SKM-1 (cell line): Measurements from ENCODE around the gene PRUNE2.
"Not testable (repeated sequence)": the region's sequence is repeated elsewhere in the genome, so short reads cannot be mapped to it uniquely, and the experiment has no call there.

Source experiments
- DNase-seq: peaks from one replicate; lab custom pipeline; 2025; ENCODE audit not compliant: unreplicated experiment; lab: John Stamatoyannopoulos, UW

Gene PRUNE2, protein sequence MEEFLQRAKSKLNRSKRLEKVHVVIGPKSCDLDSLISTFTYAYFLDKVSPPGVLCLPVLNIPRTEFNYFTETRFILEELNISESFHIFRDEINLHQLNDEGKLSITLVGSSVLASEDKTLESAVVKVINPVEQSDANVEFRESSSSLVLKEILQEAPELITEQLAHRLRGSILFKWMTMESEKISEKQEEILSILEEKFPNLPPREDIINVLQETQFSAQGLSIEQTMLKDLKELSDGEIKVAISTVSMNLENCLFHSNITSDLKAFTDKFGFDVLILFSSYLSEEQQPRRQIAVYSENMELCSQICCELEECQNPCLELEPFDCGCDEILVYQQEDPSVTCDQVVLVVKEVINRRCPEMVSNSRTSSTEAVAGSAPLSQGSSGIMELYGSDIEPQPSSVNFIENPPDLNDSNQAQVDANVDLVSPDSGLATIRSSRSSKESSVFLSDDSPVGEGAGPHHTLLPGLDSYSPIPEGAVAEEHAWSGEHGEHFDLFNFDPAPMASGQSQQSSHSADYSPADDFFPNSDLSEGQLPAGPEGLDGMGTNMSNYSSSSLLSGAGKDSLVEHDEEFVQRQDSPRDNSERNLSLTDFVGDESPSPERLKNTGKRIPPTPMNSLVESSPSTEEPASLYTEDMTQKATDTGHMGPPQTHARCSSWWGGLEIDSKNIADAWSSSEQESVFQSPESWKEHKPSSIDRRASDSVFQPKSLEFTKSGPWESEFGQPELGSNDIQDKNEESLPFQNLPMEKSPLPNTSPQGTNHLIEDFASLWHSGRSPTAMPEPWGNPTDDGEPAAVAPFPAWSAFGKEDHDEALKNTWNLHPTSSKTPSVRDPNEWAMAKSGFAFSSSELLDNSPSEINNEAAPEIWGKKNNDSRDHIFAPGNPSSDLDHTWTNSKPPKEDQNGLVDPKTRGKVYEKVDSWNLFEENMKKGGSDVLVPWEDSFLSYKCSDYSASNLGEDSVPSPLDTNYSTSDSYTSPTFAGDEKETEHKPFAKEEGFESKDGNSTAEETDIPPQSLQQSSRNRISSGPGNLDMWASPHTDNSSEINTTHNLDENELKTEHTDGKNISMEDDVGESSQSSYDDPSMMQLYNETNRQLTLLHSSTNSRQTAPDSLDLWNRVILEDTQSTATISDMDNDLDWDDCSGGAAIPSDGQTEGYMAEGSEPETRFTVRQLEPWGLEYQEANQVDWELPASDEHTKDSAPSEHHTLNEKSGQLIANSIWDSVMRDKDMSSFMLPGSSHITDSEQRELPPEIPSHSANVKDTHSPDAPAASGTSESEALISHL (N-terminal part only)

DNA sequence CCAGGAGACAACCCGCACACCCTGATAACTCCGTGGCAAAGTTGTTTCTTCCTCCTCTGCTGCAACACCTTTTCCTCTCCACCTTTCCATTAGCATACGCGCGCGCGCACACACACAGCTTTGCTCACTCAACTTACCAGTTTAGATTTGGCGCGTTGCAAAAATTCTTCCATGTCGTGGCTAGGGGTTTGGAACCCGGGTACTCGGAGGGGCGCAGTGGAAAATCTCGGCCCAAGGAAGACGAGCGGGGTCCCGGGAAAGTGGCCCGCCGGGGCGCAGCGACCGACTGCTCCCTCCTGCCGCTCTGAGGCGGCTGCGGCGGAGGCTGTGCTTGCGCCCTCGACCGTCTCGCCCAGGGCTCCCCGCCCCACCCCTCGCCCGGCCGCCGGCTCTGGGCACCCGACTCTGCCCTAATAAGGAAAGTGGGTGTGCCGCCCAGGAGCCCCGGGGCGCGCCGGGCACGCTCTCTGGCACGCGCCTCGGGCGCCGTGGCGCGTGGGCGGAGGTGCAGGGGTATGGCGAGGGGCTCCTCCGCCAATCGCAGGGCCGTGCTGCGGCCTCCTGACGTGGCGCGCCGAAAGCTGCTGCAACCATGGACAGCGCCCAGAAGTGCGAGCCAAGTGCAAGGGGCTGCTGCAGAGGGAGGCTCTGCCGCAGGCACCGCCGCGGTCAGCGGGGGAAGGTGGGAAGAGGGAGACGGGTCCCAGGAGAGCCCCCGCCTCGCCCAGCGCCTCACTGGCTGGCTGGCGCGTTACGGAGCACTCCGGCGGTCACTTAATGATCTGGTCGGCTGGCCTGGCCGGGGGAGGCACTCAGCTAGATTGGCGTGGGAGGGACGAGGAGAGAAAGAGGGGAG lies at the start of gene PRUNE2:
PRUNE2 (minus strand) TSS at position 324 of the 856 bp plus-strand sequence; CDS start at position 173, 151 bp downstream.
- no peak for DNase-seq

DNA sequence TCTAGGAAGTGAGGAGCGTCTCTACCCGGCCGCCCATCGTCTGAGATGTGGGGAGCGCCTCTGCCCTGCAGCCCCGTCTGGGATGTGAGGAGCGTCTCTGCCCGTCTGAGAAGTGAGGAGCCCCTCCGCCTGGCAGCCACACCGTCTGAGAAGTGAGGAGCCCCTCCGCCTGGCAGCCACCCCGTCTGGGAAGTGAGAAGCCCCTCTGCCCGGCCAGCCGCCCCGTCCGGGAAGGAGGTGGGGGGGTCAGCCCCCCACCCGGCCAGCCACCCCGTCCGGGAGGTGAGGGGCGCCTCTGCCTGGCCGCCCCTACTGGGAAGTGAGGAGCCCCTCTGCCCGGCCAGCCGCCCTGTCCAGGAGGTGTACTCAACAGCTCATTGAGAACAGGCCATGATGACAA lies 49.5 kb upstream of the PRUNE2 start:
- DNase-seq, result not testable (repeated sequence)

DNA sequence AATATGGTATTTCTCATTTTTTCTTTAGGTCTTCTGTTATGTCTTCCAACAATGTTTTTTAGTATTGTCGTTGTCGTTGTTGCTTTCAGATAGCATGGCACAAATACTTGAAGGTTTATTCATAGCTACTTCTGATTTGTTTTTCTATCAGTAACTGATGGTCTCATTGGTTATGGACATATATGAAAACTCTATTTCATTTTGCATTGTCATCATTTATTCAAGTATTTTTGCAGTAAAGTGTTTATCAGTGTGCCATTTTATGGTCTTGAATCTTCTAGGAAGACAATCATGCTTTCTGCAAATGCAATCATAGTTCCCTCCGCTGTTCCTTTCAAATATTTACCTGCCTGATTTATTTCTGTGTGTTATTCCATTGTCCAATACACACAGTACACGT lies 44.0 kb upstream of the PRUNE2 start:
- no peak for DNase-seq

DNA sequence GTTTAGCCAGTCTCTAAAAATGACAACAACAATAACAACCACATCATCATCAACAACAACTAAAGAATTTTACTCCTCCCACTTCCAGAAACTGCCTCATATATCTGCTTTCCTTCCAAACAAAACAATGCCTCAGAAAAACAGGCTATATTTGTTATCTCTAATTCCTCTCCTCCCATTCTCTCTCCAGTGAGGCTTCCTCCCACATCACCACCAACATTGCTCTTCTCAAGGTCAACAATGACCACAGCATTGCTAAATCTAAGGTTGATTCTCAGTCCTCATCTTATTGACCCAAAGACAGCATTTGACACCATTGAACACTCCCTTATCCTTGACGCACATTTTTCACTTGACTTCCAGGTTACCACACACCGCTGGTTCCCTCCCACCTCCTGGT lies 38.1 kb upstream of the PRUNE2 start:
- DNase-seq, result no peak

DNA sequence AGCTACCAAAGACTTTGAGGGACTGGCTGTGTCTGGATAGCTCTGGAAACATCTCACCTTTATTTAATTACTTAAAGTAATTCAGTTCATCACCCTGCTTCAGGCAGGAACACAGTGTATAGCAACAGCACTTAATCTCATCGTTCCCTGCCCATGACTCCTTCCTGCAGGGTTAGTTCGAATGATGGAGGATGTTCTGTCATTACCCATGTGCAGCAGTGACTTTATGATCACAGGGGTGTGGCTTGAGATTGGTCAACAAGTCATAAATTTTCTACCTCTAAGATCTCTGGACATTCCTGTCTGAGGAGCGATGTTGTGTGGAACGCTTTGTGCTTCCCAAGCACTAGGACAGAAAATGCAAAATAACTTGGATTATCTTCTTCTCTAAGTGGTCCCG lies 37.1 kb upstream of the PRUNE2 start:
- DNase-seq, result no peak

DNA sequence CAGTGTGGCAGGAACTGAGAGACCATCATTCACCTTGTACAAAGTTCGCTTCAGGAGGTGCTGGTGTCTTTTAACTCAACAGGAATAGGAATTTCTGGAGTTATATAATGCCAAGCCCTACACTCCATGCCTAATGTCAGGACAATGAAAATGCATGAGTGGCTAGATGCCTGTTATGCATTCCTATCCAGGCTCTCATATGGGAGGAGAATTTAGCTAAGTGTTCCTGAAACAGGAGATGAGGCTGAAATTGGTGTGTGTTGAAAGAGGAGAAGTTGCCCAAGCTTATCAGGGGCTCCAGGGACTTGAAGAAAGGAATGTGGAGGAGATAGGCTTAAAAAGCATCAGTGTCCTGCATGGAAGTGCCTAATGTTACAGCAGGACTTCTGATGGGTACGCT lies 26.8 kb upstream of the PRUNE2 start:
- no peak for DNase-seq

DNA sequence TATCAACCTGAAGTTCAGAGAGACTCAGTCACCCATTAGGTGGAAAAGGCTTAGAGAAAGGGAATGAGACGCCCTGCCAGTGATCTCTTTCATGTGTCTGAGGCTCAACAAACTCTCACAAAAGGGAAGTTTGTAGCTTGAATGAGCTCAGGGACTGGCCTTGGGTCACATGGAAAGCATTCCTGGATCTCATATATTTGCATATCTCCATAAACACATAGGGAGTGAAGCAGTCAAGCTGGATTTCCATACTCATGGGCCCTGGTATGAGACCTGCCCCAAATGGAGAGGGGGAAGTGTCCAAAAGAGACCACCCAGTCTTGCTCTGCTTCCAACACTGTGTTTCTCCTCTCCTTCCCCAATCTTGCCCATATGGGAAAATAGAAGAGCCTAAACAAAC lies 26.4 kb upstream of the PRUNE2 start:
- no peak for DNase-seq

DNA sequence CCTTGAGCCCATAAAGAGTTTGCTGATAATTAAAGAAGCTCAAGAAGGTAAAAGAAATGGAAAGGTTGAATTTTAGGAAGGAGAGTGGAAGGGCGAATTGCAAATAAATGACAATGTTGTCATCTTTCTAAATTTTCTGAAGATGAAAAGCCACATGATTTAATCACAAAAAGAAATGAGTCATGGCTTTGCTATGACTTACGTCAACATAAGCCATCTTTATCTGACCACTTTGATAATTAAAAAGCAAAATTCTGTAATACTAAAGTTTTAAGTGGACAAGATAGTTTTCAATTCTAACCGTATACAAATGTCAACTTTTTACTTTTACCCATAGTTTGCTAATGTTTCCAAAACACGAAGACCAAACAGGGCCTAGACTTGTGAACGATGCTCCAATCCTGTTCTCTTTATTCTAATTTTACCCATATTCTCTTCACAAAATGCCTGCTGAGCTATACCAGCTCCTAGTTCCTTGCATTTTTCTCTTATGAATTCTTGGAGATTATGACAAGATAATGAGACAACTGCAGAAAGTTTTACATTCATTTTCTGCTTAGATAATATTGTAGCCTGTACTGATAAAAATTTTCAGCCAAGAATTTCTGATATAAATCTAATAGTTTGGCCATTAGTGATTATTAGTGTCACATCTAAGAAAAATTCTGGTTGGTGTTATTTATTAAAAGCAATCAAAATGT lies 21.8 kb upstream of the PRUNE2 start:
- no peak for DNase-seq

DNA sequence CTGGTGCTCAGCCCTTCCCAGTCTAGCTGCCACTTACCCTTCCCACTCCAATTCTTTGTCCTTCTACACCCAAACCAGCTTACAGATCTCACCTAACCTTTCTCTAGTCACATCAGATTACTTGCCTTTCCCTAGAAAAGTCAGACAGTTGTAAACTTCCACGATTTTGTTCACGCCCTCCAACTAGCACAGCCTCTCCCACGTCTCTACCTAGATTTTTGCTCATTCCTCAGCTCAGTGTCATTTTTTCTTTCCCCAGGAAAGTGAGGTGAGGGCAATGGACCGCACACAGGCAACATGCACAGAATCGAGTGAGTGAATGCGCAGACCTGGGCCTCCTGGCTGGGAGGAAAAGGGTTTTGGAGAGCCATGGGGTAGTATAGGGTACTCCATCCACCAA lies 20.9 kb upstream of the PRUNE2 start:
- no peak for DNase-seq

DNA sequence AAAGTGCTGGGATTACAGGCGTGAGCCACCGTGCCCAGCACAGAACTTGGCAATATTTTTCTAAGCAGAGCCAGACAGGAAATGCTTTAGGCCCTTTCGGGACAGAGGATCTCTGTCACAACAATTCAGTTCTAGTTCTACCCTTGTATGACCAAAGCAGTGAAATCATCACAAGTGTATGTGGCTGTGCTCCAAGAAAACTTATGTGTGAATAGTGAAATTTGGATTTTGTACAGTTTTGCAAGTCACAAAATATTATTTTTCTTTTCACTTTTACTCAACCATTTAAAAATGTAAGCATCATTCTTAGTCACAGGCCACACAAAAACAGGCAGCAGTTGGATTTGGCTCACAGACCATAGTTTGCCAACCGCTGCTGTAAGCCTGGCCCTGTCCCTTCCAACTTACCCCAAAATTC lies 20.4 kb upstream of the PRUNE2 start:
- no peak for DNase-seq

DNA sequence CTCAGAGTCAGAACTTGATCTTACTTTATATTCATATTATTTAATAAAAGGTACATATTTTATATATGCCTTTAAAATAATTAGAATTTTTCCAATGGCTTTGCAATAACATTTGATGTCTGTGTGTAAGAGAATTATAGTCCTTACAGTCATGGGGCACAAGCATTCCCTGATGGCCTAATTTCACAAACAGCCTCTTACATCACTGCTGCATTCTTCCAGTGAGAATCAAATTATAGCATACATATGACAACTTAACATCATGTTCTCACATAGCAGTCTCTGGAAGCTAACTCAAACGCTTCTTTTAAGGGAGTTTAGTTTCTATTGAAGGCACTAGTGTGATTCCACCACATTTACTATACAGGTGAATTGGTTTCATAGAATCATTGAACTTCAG lies 15.3 kb upstream of the PRUNE2 start:
- DNase-seq, result no peak

DNA sequence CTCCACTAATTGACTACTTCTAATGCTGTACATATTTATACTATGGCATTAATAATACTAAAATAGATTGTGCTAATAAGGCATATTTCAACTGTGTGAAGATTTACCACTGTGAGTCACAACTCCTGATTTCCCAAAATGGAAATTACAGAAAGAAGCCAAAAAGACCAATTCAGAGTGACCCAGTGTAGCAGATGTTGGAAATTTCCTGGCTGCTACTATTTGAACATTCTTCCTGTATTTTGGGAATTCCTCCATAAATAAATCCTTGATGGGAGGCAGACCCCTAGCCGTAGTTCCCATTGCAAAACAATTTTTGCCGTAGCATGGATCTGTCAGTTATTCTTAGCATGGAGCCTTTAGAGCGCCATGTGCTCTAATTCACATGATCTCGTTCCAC lies 11.4 kb upstream of the PRUNE2 start:
- no peak for DNase-seq

DNA sequence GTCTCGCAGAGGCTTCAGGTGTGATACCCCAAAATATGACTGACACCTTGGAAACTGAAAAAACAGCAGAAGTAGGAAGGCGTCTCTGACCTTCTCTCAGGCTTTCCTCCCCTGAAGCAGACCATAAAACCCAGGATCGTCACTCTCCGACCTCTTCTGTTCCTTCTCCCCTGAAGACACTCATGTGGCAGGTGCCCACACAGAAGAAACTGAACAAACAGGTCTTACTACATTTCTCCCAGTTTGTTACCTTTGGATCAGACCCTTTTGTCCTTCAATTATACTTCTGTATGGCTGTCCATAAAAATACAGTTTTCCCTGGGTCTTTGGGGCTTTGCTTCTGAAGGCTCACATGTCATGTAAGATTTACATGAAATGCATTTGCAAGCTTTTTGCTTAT lies 10.3 kb upstream of the PRUNE2 start:
- no peak for DNase-seq

DNA sequence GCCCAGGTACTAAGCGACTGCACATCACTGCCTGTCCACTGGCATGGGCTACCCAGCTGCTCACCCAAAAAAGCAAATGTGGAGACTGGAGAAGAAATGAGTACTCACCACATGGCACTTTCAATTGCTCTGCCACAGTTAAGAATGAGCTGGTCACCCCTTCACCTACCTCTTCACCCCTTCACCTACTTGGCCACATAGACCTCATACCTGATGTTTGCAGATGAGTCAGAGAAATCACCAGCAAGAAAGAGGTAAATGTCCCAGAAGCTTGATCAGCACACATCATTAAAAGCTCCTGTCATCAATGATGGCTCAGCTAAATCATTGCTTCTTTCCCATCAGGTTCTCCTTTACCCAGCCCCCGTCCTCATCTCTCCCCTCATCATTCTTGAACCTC lies 7.6 kb upstream of the PRUNE2 start:
- DNase-seq, result no peak

DNA sequence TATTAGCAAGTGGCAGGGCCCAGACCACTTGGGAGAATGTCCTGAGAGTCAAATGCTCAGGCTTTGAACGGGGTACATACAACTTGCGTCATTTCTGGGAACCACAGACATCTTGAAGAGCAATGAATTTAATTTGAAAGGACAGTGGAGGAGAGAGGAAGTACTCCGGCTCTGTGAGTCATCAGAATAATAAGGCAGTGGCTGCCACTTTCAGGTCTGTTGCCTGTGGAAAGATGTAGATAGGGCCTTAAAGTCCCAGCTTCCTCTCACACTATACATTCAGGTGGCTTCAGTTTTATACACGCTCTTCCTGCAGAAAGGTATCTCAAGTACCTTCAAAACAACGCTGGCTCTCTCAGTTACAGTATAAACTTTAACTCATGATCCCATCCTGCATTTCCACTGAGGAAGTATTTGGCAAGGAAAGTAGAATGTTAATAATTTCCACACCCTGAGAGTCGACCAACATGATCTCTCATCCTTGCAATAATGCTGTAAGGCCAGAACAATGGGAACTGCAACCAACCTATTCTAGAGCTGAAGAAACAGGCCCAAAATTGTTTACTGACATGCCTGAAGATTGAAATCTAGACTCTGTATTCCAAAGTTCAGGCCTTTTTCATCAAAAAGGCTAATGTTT lies 6.8 kb upstream of the PRUNE2 start:
- peak; percentile 22 for DNase-seq

DNA sequence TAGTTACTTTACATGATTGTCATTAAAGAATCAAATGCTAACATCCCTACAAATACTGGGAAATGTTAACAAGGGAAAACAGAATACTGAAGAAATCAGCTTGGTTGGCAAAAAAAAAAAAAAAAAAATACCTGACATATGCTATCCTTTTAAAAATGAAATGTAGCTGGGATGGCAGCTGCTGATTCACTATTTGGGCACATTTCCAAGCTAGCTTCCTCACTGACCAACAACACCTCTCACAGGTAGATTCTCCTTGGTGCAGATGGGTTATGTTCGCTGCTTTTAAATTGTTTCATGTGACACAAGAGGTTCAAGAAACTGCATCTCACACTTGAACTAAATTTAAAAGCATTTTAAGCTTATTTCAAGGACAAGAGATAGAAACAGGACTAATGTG lies 6.1 kb upstream of the PRUNE2 start:
- no peak for DNase-seq

DNA sequence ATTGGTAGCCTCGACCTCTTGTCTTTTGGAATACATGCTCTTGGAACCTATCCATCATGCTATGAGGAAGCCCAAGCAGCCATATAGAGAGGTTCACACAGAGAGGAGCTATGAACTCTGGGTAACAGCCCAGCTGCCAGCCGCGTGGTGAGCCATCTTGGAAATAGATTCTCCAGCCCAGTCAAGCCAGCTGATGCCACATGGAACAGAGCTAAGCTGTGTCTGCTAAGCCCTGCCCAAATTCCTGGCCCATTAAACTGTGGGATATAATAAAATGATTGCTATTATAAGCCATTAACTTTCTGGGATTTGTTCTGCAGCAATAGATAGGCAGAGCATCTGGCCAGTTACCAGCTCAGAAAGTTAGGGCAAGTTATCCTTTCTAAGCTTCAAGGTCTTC lies 4.9 kb upstream of the PRUNE2 start:
- no peak for DNase-seq

DNA sequence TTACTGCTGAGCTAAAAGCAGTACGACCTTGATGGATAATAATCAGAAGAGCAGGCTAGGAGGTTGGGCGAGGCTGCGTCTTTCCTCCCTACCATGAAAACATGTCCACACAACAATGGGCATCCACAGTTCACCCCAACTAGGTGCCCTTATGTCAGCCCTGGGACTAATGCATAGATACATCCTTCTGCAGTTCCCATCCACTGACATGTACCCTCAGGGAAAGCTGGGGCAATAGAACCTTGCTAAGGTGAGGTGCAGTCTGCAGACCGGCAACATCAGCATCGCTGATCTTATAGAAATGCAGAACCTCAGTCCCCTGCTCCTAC lies 697 bp upstream of the PRUNE2 start:
- no peak for DNase-seq

DNA sequence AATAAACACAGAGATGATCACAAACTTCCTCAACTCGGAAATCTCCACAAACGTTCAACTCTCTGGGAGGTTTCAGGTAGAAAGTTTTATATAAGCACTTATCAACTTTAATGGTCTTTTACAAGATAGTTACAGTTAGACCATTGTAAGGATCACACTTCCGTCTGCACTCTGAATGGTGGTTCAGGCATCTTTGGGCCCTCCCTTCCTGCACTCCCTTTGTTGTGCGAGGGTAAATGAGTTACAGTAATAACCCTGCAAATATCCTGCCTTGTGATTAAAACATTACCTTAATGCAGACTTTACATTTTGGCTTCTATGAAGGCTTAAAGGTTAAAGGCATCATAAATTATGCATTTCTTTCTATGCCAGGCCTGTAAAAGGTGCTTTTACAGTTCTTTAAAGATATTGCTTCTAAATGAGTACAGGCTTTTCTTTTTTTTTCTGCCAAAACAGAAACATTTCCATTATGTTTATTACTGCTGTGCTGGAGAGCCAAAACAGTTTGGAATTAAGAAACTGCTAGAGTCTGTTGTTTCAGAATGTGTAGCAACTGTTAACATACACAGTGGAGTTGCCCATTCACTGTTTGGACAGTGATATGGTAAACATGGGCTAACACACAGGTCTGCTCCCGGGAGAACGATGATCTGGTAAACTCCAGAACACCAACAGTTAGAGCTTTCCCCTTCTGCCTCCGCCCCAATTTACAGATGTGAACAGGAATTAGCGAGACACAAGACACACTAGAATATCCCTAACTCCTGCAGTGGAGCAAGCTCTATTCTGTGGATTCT lies 1.1 kb downstream of the PRUNE2 start:
- DNase-seq, result no peak
